C1 segment of cervical spinal cord (tissue), 14 donors: ENCODE results near the gene IL17C.
"Not testable (repeated sequence)": the region's sequence is repeated elsewhere in the genome, so short reads cannot be mapped to it uniquely, and the experiment has no call there.

Source experiments
- DNase-seq, 14 donors: peaks; one replicate each; lab custom pipeline; 2025; lab: John Stamatoyannopoulos, UW

The IL17C gene

GRCh38 chr16:88658714-88659113 is 20.3 kb downstream of the IL17C start:
- DNase-seq = no peak

- no peak for DNase-seq
Measured at GRCh38 chr16:88659160-88659559, 20.8 kb downstream of the IL17C start.

- no peak for DNase-seq
Measured at GRCh38 chr16:88661468-88661867, 23.1 kb downstream of the IL17C start.

GRCh38 chr16:88662222-88662842 is 24.0 kb downstream of the IL17C start:
- peak in 1 of 14 donors; percentile 42 for DNase-seq

- DNase-seq = peak; percentile 78 to 99 (median 96)
Measured at GRCh38 chr16:88662843-88663606, 24.7 kb downstream of the IL17C start, which contains the start of gene MVD. TSS of gene MVD (minus strand) at chr16:88663091. CDS start at chr16:88663080, 11 bp downstream.

GRCh38 chr16:88665148-88665547 is 26.8 kb downstream of the IL17C start:
- no peak for DNase-seq

- no peak for DNase-seq
Measured at GRCh38 chr16:88665570-88665969, 27.2 kb downstream of the IL17C start.

GRCh38 chr16:88667461-88667860 is 29.1 kb downstream of the IL17C start:
- DNase-seq = no peak

GRCh38 chr16:88669493-88669892 is 31.1 kb downstream of the IL17C start:
- DNase-seq = not testable (repeated sequence)

- no peak for DNase-seq
Measured at GRCh38 chr16:88669980-88670379, 31.6 kb downstream of the IL17C start.

GRCh38 chr16:88671806-88672205 is 33.4 kb downstream of the IL17C start:
- DNase-seq = no peak

- no peak for DNase-seq
Measured at GRCh38 chr16:88672776-88673175, 34.4 kb downstream of the IL17C start.

- no peak for DNase-seq
Measured at GRCh38 chr16:88673716-88674379, 35.5 kb downstream of the IL17C start.

GRCh38 chr16:88676502-88677242 is 38.3 kb downstream of the IL17C start:
- DNase-seq = peak in 1 of 14 donors; percentile 26

GRCh38 chr16:88677721-88678120 is 39.3 kb downstream of the IL17C start:
- DNase-seq = peak in 1 of 14 donors; percentile 45

GRCh38 chr16:88678224-88678979 is 40.0 kb downstream of the IL17C start:
- DNase-seq = peak in 2 of 14 donors; percentile 23 to 45

- DNase-seq = no peak
Measured at GRCh38 chr16:88680554-88681083, 42.2 kb downstream of the IL17C start.

- peak in 1 of 14 donors; percentile 24 for DNase-seq
Measured at GRCh38 chr16:88681084-88681680, 42.8 kb downstream of the IL17C start.

- peak in 7 of 14 donors; percentile 12 to 57 (median 36) for DNase-seq
Measured at GRCh38 chr16:88681709-88682451, 43.5 kb downstream of the IL17C start.
